Measurements from ENCODE around the gene VRK2. TPM values are rescaled to one million over a fixed set of nuclear protein-coding genes. Genes with fewer than 3 reads are reported as not detected.
"Not testable (repeated sequence)": the region's sequence is repeated elsewhere in the genome, so short reads cannot be mapped to it uniquely, and the experiment has no call there.

Gene VRK2
- polyA plus RNA-seq, 3 donors, result 19.0 to 22.7 (median 19.6) TPM

- DNase-seq, result no peak
Observed at GRCh38 chr2:58157754-58158153, 111.1 kb downstream of the VRK2 start.

- no peak for DNase-seq
Observed at GRCh38 chr2:58158481-58158880, 111.9 kb downstream of the VRK2 start.

- DNase-seq, result no peak
Observed at GRCh38 chr2:58163913-58164312, 117.3 kb downstream of the VRK2 start.

DNA sequence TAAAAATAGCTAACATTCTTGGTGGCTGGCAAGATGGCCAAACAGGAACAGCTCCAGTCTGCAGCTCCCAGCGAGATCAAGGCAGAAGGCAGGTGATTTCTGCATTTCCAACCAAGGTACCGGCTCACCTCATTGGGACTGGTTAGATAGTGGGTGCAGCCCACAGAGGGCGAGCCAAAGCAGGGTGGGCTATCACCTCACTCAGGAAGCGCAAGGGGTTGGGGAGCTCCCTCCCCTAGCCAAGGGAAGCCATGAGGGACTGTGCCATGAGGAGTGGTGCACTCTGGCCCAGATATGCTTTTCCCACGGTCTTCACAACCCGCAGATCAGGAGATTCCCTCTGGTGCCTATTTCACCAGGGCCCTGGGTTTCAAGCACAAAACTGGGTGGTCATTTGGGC, 121.5 kb downstream of the VRK2 start:
- not testable (repeated sequence) for DNase-seq

DNA sequence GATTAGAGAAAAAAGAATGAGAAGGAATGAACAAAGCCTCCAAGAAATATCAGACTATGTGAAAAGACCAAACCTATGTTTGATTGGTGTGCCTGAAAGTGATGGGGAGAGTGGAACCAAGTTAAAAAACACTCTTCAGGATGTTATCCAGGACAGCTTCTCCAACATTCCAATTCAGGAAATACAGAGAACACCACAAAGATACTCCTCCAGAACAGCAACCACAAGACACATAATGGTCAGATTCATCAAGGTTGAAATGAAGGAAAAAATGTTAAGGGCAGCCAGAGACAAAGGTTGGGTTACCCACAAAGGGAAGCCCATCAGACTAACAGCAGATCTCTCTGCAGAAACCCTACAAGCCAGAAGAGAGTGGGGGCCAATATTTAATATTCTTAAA, 123.2 kb downstream of the VRK2 start:
- not testable (repeated sequence) for DNase-seq

- not testable (repeated sequence) for DNase-seq
Observed at GRCh38 chr2:58170334-58170933, 123.8 kb downstream of the VRK2 start.

GRCh38 chr2:58171831-58172230, 125.2 kb downstream of the VRK2 start:
- DNase-seq, result not testable (repeated sequence)

DNA sequence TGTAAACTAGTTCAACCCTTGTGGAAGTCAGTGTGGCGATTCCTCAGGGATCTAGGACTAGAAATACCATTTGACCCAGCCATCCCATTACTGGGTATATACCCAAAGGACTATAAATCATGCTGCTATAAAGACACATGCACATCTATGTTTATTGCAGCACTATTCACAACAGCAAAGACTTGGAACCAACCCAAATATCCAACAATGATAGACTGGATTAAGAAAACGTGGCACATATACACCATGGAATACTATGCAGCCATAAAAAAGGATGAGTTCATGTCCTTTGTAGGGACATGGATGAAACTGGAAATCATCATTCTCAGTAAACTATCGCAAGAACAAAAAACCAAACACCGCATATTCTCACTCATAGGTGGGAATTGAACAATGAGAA, 130.6 kb downstream of the VRK2 start:
- DNase-seq, result not testable (repeated sequence)

GRCh38 chr2:58180175-58180574, 133.6 kb downstream of the VRK2 start:
- not testable (repeated sequence) for DNase-seq

DNA sequence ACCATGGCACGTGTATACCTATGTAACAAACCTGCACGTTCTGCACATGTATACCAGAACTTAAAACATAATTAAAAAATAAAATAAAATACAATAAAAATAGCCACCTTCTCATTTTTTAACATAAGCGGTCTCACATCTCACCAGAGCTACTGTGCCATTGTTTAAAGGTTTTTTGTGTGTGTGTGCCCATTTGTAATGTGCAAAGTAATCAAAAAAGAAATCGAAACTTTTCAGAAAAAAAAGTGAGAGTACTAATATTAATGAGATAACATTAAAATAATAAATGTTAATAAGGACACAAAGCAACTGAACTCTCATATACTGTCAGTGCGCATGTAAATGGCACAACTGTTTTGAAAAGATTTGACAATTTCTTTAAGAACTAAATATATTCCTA, 134.0 kb downstream of the VRK2 start:
- no peak for DNase-seq

- DNase-seq, result no peak
Observed at GRCh38 chr2:58182527-58182926, 135.9 kb downstream of the VRK2 start.

GRCh38 chr2:58186501-58186900, 139.9 kb downstream of the VRK2 start:
- DNase-seq, result no peak

- DNase-seq, result not testable (repeated sequence)
Observed at GRCh38 chr2:58187022-58187421, 140.4 kb downstream of the VRK2 start.

DNA sequence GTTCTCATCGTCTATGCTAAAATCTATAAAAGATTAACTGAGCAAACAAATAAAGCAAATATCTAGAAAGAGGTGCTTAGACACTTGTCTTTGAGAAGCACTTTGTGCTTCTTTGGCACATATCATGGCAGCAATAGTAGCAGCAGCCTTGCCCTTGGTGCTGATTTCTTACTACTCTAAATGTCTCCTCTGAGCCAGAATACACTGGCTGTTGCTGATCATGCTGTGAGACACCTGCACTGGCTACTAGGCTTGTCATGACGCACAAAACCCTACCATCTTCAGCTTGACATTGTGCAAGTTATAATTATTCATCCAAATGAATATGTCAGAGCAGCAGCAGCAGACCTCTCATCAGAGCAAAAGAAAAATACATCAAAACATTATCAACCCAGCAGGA, 147.9 kb downstream of the VRK2 start:
- no peak for DNase-seq

DNA sequence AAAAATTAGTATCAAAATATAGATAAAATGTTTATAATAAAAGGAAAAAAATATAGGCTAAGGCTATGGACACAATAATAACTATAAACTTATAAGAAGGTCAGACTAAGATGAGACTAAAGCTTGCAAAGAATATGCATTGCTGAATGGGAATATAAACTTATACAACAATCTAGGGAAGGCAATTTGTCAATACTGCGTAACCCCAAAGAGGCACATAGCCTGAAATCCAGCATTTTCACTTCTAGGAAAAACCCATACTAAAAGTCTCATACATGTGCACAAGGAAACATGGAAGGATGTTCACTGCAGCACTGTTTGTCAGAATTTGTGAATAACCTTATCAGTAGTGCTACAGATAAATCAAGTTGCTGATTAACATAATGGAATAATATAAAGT, 149.1 kb downstream of the VRK2 start:
- no peak for DNase-seq

GRCh38 chr2:58197894-58198293, 151.3 kb downstream of the VRK2 start:
- no peak for DNase-seq

- no peak for DNase-seq
Observed at GRCh38 chr2:58202404-58202803, 155.8 kb downstream of the VRK2 start.

DNA sequence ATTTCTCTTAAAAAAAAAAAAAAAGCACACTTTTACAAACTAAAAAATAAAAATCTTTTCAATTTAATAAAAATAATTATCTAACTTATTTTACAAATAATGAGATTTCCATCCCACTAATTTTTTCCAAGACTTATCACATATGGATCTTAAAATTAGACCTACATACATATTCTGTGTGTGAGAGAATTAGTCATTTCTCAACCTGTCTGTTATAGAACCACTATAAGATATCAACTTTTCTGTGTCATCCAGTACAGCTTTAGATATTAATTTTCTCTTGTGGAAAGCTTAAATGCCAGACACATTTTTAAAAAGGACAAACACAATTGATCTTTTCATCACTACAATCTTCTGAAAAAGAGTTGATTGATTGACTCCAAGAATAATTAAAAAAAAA, 156.4 kb downstream of the VRK2 start:
- DNase-seq, result no peak

GRCh38 chr2:58204195-58204959, 157.8 kb downstream of the VRK2 start:
- DNase-seq, result no peak

DNA sequence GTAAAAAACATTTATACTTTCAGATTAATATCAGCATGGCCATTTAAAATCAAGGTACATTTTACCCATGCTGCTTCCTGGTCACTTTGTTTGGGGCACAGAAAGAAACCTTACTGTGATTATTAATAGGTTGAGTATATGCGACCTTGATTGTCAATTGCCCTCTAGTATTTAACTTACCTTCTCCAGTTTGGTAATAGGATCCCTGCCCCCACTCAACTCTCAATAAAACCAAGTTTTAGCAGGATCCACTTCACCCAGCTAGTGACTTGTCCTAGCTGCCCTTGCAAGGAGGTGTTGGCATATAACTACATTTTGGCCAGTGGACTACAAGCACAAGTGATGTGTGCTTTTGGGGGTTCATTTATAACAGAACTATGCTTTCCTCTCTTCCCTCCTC, 160.2 kb downstream of the VRK2 start:
- no peak for DNase-seq

GRCh38 chr2:58207189-58207588, 160.6 kb downstream of the VRK2 start:
- no peak for DNase-seq

Measured in renal pelvis (tissue), 4 donors.